Measurements from ENCODE around the gene CYYR1.

Gene CYYR1

DNA sequence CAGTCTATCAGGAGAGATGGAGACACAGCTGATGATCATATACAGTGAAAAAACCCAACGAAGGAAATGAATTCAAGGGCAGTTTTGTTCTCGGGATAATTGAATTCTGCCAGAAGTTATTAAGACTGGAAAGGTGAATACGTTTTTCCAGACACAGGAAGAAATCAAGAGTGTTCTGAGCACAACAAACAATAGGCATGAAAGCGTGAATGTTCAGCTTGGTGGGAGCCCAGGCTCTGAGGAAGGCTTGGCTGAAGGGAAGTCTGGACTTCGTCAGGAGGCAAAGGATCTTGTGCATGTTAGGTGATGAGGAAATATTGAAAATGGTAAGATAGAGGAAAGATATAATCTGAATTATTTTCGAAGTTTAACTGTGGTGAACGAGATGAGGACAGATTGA lies 50.4 kb downstream of the CYYR1 start:
- Histone ChIP-seq H3K4me3 (no peak overlapping the region), H3K9me3 (ENCODE audit: low read depth, low read length) (no peaks in the 10 kb centered on the region), H3K9ac (ENCODE audit: insufficient read length) (no peak overlapping the region), H3K36me3 (ENCODE audit: insufficient read depth, low read length) (no peaks in the 10 kb centered on the region), H3K27ac (no peak overlapping the region)
- no peak for DNase-seq (ENCODE audit: low read depth, low spot score)
- TF ChIP-seq EZH2 (IDR thresholded peaks at IDR 0.05) (no peak), POLR2AphosphoS5 (IDR thresholded peaks at IDR 0.05; ENCODE audit: borderline replicate concordance, low read depth, low read length) (no peak), FOXP2 (optimal IDR thresholded peaks at IDR 0.05; ENCODE audit: control extremely low read depth, extremely low read length, insufficient read depth) (no peak)

DNA sequence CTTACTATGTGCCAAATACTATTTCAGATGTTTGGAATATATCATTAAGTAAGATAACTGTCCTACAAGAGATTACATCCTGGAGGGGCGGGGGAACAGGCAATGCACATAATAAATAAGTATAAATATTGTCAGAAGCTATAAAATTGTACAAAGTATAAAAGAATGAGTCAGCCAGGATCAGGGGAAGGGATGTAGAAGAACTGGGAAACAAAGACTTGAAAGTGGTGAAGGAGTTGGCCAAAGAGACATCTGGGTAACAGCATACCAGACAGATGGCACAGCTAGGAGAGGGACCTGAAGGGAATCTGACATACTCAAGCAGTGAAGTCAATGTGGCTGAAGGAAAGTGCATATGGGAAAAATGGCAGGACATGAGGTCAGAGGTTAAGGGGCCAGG lies 53.9 kb downstream of the CYYR1 start:
- DNase-seq (ENCODE audit: low read depth, low spot score), result no peak
- Histone ChIP-seq H3K9ac (ENCODE audit: insufficient read length) (no peak overlapping the region), H3K27ac (no peak overlapping the region), H3K4me3 (no peak overlapping the region), H3K36me3 (ENCODE audit: insufficient read depth, low read length) (no peaks in the 10 kb centered on the region), H3K9me3 (ENCODE audit: low read depth, low read length) (no peaks in the 10 kb centered on the region)
- TF ChIP-seq POLR2AphosphoS5 (IDR thresholded peaks at IDR 0.05; ENCODE audit: borderline replicate concordance, low read depth, low read length), result no peak

DNA sequence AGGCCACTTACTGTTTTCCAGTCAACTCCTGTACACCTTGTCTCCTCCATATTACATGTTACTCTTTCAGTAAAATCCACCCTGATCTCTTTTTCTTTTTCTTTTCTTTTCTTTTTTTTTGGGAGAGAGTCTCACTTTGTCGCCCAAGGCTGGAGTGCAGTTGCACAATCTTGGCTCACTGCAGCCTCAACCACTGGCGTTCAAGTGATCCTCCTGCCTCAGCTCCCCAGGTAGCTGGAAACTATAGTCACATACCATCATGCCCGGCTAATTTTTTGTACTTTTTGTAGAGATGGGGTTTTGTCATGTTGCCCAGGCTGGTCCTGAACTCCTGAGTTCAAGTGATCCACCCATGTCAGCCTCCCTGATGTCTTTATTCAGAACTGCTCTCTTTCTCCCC lies 57.8 kb downstream of the CYYR1 start:
- Histone ChIP-seq H3K36me3 (ENCODE audit: insufficient read depth, low read length) (no peaks in the 10 kb centered on the region), H3K9me3 (ENCODE audit: low read depth, low read length) (no peaks in the 10 kb centered on the region), H3K27ac (no peak overlapping the region), H3K4me3 (no peak overlapping the region), H3K9ac (ENCODE audit: insufficient read length) (no peak overlapping the region)
- DNase-seq (ENCODE audit: low read depth, low spot score), result no peak
- TF ChIP-seq POLR2AphosphoS5 (IDR thresholded peaks at IDR 0.05; ENCODE audit: borderline replicate concordance, low read depth, low read length), result no peak
- no peak for TF ChIP-seq EZH2 (IDR thresholded peaks at IDR 0.05)
- no peak for TF ChIP-seq FOXP2 (optimal IDR thresholded peaks at IDR 0.05; ENCODE audit: control extremely low read depth, extremely low read length, insufficient read depth)

DNA sequence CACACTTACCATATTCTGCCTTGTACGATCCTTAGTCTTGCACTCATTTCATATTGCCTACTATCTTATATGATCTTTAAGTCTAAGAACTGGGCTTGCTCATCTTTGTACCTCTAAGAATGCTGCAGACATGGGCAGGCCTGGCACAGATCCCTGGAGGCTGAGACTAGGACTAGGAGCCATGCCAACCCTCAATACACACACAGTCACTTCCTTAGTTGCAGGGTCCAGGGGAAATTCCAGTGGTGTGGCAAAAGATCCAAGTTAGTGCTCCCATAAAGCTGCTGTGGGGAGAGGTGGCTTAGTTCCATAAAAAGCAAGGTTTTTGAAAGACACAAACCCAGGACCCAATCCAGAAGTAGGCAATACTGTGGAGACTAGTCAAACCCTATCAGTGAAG lies 59.9 kb downstream of the CYYR1 start:
- H3K9me3 ChIP-seq (ENCODE audit: low read depth, low read length), result no peaks in the 10 kb centered on the region
- H3K36me3 ChIP-seq (ENCODE audit: insufficient read depth, low read length), result no peaks in the 10 kb centered on the region
- no peak for DNase-seq (ENCODE audit: low read depth, low spot score)
- no peak for TF ChIP-seq EZH2 (IDR thresholded peaks at IDR 0.05)
- no peak for TF ChIP-seq FOXP2 (optimal IDR thresholded peaks at IDR 0.05; ENCODE audit: control extremely low read depth, extremely low read length, insufficient read depth)
- no peak for TF ChIP-seq POLR2AphosphoS5 (IDR thresholded peaks at IDR 0.05; ENCODE audit: borderline replicate concordance, low read depth, low read length)
- no peak overlapping the region for H3K27ac ChIP-seq
- no peak overlapping the region for H3K4me3 ChIP-seq
- no peak overlapping the region for H3K9ac ChIP-seq (ENCODE audit: insufficient read length)

DNA sequence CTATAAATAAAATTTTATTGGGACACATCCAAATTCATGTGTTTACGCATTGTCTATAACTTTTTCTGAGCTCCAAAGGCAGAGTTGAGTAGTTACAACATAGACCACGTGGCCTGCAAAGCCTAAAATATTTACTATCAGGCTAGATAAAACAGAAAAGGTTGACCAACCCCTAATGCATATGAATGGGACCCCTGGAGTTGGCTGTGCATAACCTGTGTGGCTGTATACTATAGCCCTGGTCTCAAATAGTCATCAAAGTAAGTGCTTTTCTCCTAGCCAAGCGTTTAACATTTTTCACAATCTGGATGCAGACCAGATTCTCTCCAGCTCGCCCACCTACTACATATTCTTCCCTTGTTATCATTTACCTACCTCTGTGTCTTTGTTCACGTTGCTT lies 60.4 kb downstream of the CYYR1 start:
- Histone ChIP-seq H3K36me3 (ENCODE audit: insufficient read depth, low read length) (no peaks in the 10 kb centered on the region), H3K4me3 (no peak overlapping the region), H3K9ac (ENCODE audit: insufficient read length) (no peak overlapping the region), H3K27ac (no peak overlapping the region), H3K9me3 (ENCODE audit: low read depth, low read length) (no peaks in the 10 kb centered on the region)
- no peak for TF ChIP-seq EZH2 (IDR thresholded peaks at IDR 0.05)
- TF ChIP-seq FOXP2 (optimal IDR thresholded peaks at IDR 0.05; ENCODE audit: control extremely low read depth, extremely low read length, insufficient read depth), result no peak
- TF ChIP-seq POLR2AphosphoS5 (IDR thresholded peaks at IDR 0.05; ENCODE audit: borderline replicate concordance, low read depth, low read length), result no peak
- no peak for DNase-seq (ENCODE audit: low read depth, low spot score)

DNA sequence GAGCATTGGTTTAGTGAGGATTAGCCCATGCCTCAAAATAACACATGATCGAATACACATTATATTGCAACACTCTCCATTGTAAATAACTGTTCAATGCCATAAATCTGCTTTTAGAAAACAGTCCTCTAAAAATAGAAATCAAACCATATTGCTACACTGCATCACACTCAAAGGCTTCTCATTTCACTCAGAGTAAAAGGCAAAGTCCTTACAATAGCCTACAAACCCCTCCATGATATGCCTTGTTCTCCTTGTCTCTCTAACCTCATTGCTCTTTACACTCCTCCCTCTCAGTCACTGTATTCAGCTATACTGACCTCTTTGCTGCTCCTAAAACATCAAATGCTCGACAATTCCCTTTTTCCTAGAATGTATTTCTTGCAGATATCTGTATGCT lies 64.2 kb downstream of the CYYR1 start:
- no peak overlapping the region for H3K9ac ChIP-seq (ENCODE audit: insufficient read length)
- no peak overlapping the region for H3K27ac ChIP-seq
- TF ChIP-seq POLR2AphosphoS5 (IDR thresholded peaks at IDR 0.05; ENCODE audit: borderline replicate concordance, low read depth, low read length) (no peak), EZH2 (IDR thresholded peaks at IDR 0.05) (no peak), FOXP2 (optimal IDR thresholded peaks at IDR 0.05; ENCODE audit: control extremely low read depth, extremely low read length, insufficient read depth) (no peak)
- H3K36me3 ChIP-seq (ENCODE audit: insufficient read depth, low read length), result no peaks in the 10 kb centered on the region
- no peak for DNase-seq (ENCODE audit: low read depth, low spot score)
- no peaks in the 10 kb centered on the region for H3K9me3 ChIP-seq (ENCODE audit: low read depth, low read length)
- H3K4me3 ChIP-seq, result no peak overlapping the region

DNA sequence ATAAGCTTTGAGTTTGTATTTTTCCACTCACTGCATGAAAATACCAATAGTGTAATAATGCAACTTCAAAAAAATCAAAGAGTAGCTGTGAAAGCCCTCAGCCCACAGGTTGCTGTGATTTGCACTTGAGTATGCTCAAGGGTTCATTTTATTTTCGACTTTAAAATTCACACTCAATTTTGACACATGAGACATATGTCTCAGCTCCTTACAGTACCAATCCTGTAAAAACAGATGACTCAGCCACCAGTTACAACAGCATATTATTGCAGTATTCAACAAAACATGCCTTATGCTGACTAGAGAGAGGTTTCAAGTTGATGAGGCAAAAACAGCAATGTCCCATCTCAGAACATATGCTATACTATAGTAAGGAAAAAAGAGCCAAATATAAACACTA lies 66.1 kb downstream of the CYYR1 start:
- no peak for TF ChIP-seq EZH2 (IDR thresholded peaks at IDR 0.05)
- no peak for TF ChIP-seq FOXP2 (optimal IDR thresholded peaks at IDR 0.05; ENCODE audit: control extremely low read depth, extremely low read length, insufficient read depth)
- TF ChIP-seq POLR2AphosphoS5 (IDR thresholded peaks at IDR 0.05; ENCODE audit: borderline replicate concordance, low read depth, low read length), result no peak
- Histone ChIP-seq H3K9ac (ENCODE audit: insufficient read length) (no peak overlapping the region), H3K9me3 (ENCODE audit: low read depth, low read length) (no peaks in the 10 kb centered on the region), H3K4me3 (no peak overlapping the region), H3K27ac (peak overlapping the region; percentile 33; the same call in 1 of the 2 replicates), H3K36me3 (ENCODE audit: insufficient read depth, low read length) (no peaks in the 10 kb centered on the region)
- no peak for DNase-seq (ENCODE audit: low read depth, low spot score)

DNA sequence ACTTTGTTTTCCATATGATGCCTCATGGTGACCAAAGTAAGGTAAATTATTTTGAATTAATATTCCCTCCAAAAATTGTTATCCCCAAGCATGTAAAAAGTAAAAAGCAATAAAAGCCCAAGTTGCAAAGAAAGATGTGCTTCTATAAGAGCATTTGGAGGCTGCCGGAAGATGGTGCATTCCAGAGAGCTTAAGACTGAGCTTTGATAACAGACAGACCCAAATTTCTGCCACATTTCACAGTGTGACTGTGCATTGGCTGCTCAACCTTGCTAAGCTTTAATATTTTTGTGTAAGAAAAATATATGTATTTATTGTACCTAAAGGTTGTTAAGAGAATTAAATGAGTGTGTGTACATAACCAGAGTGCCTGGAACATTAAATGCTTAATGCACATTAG lies 67.9 kb downstream of the CYYR1 start:
- Histone ChIP-seq H3K27ac (peak overlapping the region; percentile 69), H3K9me3 (ENCODE audit: low read depth, low read length) (no peaks in the 10 kb centered on the region), H3K36me3 (ENCODE audit: insufficient read depth, low read length) (no peaks in the 10 kb centered on the region), H3K9ac (ENCODE audit: insufficient read length) (no peak overlapping the region), H3K4me3 (no peak overlapping the region)
- no peak for TF ChIP-seq POLR2AphosphoS5 (IDR thresholded peaks at IDR 0.05; ENCODE audit: borderline replicate concordance, low read depth, low read length)
- no peak for TF ChIP-seq EZH2 (IDR thresholded peaks at IDR 0.05)
- no peak for TF ChIP-seq FOXP2 (optimal IDR thresholded peaks at IDR 0.05; ENCODE audit: control extremely low read depth, extremely low read length, insufficient read depth)
- no peak for DNase-seq (ENCODE audit: low read depth, low spot score)

DNA sequence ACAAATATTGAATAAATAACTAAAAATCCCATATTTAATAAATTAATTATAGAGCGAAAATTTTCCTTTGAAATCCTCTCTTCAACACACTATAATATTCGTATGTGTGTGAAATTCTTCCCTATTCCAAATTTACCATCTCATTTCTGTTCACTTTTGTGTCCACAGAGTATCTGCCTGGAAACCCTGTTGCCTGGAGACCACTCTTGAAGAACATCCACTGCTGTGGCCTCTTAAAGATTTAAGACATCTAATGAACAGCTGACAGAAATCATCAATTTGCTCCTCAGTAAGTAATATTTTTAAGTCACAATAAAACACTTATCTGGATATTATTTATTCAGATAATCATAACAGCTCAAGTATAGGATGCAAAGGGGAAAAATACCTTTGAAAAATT lies 69.7 kb downstream of the CYYR1 start:
- no peaks in the 10 kb centered on the region for H3K36me3 ChIP-seq (ENCODE audit: insufficient read depth, low read length)
- H3K9ac ChIP-seq (ENCODE audit: insufficient read length), result no peak overlapping the region
- H3K27ac ChIP-seq, result no peak overlapping the region
- no peak for DNase-seq (ENCODE audit: low read depth, low spot score)
- no peak overlapping the region for H3K4me3 ChIP-seq
- TF ChIP-seq FOXP2 (optimal IDR thresholded peaks at IDR 0.05; ENCODE audit: control extremely low read depth, extremely low read length, insufficient read depth), result no peak
- TF ChIP-seq EZH2 (IDR thresholded peaks at IDR 0.05), result no peak
- no peak for TF ChIP-seq POLR2AphosphoS5 (IDR thresholded peaks at IDR 0.05; ENCODE audit: borderline replicate concordance, low read depth, low read length)
- H3K9me3 ChIP-seq (ENCODE audit: low read depth, low read length), result no peaks in the 10 kb centered on the region
